LoVo (cell line): ENCODE results near the gene MTURN.
"Not testable (repeated sequence)": the region's sequence is repeated elsewhere in the genome, so short reads cannot be mapped to it uniquely, and the experiment has no call there.

Experiments
- DNase-seq: peaks from one replicate; pipeline ENCODE4 v3.0.0-alpha.2; 2016; ENCODE audit warnings: low spot score

Gene MTURN

DNA sequence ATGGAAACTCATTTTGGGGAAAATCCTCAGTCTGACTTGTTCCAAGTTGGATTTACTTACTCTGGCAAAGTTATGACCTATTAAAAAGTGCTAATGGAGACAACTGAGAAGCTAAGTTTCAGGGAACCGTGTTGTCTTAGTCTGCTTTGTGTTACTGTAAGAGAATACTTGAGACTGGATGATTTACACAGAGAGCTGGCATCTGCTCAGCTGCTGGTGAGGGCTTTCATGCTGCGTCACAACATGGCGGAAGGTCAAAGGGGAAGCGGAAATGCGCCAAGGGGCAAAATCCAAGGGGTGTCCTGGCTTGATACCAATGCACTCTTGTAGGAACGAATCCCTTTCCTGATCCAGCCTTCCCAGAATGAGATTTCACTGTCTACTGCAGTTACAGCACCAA, 46.4 kb downstream of the MTURN start:
- no peak for DNase-seq

DNA sequence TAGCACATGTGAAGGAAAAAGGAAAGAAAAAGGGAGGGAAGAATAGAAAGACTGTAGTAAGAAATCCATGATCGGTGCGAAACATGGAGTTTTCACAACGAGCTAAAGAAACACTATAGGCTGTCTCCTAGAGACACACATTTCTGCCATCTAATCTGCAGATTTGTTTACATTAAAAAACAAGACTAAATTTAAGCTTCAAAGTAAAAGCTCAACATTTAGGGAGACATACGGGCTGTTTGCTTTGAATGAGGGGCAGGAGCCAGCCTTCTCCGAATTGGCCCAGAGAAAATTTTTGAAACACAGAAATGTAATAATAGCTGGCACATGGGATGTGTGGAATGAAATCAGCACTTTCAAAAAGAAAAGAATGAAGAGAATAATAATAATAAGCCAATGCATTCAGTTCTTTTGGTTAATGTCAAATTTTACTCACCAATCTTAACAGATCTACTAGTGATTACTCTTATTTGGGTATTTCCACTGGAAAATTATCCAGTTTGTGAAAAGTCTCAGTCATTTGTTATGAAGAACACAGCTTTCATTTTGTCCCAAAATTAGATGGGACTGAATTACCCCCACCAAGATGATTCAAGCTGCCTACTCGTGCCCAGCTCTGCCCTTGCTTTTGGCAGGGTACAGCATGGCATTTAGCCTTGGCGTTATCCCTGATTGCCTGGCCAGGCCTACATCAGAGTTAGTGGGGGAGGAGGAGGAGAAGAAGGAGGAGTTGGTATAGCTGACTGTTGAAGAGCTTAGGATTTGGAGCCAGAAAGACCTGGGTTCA, 47.1 kb downstream of the MTURN start:
- DNase-seq = no peak

DNA sequence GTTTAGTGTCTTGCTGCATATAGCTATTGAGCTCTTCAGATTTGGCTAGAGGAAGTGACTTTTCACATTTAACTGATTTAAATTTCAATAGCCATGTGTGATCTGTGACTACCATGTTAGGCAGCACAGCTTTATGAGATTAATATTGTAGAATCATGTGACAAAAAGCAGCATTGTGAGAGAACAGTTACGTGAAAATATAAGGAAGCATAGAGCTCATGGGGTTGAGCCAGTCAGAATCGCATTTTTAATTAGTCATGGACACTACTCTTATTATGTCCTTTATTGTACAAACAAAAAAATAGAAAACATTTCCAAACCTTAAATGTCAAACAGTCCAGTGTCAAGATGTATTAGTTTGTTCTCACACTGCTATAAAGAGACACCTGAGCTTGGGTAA, 48.0 kb downstream of the MTURN start:
- DNase-seq = no peak

DNA sequence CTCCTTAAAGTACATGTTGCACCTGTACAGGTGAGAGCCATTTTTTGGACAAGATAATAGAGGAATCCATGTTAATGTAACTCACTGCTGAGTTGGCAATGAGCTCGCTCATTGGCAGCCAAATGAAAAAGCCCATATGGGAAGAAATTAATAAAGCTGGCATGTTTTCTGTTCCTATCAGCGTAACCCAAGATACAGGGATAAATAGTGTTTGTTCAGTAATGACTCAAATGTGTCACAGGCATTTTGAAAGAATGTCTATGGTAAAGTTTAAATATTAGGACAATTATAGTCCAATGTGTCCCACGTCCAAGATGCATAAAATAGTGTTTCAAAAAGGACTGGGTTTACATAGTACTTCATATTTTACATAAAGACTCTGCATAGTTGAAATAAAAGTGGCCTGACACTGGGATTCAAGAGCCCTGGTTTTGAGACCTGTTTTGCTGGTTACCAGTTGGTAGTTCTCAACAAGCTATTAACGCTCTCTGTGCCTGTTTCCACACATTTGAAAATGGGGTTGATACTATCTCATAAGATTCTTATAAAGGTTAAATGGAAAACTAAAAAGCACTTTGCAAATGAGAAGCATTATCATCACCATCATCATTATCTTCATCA, 49.1 kb downstream of the MTURN start:
- DNase-seq = no peak

DNA sequence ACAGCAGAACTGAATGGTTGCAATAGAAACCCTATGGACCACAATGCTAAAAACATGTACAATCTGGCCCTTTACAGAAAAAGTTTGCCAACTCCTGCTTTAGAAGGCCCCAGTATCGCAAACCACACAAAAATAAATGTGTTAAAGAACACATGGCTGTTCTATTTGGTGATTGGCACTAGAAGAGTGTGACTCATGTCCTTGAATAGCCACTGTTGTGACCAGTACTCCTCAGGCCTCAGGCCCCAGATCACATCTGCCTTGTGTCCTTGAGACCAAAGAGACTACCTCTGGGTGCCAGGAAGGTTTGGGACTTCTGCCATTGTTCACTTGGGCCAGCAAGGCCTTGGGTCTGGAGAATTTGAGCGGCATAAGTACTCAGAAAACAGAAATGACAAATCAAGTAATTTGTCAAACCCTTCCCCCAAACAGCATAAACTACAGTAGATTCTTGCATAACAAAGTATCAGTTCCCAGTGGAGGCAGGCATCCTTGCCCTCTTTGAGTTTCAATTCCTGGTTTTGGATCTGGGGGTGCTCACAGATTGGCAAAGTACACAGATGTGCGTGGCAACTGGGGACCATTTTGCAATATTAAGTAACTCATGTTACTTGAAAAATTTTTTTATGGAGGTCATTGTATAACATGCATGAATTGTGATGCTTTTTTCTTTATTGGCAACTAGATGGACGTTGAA, 50.2 kb downstream of the MTURN start:
- DNase-seq = no peak

DNA sequence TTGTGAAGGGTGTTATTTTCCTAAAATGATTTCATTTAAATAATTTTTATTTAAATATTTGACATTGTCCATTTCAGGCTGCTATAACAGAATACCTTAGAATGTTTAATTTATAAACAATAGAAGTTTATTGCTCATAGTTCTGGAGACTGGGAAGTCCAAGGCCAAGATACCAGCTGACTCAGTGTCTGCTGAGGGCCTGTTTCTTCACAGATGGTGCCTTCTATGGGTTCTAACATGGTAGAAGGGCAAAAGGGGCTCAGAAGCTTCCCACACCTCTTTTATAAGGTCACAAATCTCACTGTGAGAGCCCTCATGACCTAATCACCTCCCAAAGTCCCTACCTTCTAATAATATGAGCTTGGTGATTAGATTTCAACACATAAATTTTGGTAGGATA, 50.7 kb downstream of the MTURN start:
- DNase-seq = no peak

DNA sequence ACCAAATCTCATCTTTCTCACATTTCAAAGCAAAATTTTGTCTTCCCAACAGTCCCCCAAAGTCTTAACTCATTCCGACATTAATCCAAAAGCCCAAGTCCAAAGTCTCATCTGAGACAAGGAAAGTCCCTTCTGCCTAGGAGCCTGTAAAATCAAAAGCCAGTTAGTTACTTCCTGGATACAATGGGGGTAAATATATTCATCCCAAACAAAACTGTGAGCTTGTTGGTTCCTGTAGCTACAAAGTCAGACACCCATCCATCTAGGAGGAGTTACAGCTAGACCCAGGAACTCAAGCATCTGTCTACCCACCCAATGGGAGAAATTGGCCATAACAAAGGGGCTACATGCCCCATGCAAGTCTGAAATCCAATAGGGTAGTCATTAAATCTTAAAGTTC, 51.9 kb downstream of the MTURN start:
- DNase-seq = no peak

DNA sequence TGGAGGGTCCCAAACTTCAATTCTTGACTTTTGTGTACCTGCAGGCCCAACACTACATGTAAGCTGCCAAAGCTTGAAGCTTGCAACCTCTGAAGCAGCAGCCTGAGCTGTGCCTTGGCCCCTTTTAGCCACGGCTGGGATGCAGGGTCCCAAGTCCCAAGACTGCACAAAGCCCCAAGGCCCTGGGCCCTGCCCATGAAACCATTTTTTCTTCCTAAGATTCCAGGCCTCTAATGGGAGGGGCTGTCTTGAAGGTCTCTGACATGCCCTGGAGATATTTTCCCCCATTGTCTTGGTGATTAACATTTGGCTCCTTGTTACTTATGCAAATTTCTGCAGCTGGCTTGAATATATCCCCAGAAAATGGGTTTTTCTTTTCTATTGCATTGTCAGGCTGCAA, 52.7 kb downstream of the MTURN start:
- DNase-seq = no peak

DNA sequence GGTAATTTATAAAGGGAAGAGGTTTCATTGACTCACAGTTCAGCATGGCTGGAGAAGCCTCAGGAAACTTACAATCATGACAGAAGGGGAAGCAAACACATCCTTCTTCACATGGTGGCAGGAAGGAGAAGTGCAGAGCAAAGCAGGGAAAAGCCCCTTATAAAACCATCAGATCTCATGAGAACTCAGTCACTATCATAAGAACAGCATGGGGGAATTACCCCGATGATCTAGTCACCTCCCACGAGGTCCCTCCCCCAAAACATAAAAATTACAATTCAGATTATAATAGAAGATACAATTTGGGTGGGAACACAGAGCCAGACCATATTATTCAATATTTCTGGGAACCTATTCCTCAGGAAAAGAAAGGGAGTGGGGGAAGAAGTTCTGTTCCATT, 53.6 kb downstream of the MTURN start:
- not testable (repeated sequence) for DNase-seq

DNA sequence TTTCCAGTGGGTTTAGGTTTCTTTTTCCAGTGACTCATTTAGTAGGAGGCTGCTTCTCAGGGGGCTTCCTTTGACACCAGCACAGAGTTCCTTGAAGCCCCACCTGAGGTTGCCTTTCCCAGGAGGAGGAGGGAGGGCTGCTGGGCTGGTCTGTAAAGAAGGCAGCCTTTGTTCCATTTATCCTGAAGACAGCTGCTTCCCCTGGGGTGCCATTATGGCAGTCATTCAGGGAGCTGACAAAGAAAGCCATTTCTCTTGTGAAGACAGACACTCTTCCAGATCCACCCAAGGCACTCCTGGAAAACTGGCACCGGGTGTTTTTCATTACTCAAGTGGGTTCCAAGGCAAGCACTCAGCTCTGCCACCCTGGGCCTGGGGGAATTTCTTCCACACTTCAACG, 54.0 kb downstream of the MTURN start:
- DNase-seq = no peak

DNA sequence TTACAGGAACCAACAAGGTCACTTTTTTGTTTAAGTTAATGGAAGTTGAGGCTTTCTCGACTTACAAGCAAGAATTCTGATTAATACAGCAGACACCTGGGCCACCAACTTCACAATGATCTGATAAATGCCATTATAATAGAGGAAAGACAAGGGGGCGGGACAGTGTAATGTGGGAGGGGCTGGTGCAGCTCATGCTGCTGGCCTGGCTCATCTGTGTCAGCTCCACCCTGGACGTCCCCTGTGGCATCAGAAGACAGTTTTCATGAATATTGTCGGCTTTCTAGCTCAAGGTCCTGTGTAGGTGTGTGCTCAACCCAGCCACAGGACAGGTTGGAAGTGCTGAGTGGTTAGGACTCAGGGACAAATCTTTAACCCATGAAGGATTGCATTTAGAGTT, 57.0 kb downstream of the MTURN start:
- DNase-seq = no peak

DNA sequence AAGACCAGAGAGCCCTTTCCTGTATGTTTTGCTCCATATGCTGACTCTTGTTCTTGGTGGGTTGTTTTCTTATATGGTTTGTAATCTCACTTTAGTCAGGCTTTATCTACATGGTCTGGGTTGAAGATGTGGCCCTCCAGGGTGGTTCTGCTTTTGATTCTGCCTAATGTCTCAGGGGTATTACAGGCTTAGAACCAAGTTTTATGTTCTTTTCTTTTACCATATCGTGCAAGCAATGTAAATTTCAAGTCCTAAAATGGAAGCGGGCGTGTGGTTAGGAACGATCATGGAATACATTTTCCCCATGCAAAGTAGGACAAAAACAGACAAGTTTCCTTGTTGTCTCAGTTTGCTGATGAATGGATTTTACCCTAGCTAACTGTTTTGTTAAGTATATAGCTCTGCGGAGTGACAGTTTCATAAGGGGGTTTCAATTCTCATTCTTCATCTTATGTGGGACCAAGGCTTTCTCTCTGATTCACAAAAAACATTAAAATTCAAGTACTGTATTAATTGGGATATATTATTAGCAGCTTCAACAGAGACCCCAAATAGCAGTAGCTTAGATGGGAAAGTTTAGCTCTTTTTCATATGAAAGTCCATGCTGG, 58.7 kb downstream of the MTURN start:
- DNase-seq = no peak

DNA sequence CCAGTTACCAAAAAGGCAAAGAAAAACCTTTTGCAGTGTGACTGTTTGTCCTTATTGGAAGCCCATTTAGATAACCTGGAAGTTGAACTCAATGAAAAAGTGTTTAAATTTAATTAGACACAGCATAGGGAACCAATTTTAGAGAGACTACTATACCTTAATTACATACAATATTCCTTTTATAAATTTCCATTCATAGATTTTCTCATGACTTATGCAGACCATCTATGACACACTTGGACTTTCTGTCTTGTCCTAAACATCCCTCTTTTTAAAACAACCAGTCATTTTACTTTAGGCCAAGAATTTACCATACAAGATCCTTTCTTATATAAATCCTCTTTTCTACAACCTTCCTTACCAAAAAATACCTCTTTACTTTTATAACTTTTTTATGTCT, 61.6 kb downstream of the MTURN start:
- DNase-seq = no peak

DNA sequence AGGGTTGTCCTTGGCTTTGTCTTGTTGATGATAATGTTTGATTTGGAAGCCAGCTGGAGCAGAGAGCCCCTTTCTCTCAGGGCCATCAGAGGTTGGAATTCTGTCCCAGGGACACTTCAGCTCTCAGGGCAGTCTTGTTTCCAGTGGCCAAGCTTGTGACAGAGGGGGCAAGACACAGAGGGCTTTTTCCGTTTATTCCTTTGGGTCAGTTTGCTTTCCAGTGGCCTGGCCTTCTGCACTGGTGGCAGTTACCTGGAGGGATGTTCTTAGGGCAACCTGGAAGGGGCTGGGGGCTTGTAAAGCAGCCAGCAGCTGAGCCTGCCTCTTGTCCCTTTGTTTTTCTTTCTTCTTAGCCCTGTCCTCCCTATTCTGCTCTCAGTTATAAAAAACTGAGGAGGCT, 62.7 kb downstream of the MTURN start:
- no peak for DNase-seq

DNA sequence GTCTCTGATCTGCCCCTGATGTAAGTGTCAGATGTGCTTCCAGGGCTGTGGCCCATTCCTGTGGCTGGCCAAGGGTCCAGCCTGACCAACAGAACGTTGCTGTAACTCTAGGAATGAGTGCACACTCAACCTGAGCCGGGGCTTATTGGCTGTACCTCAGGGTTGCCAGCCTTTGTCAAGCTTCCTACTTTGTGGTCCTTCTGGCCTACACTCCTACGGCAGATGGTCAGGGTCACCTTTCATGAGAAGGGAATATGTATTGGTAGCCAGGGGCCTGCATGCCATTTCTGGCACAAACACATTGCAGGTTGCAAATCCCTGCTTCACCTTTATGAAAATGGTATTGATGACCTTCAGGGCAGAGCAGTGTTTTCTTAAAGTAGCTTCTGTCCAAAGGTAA, 64.5 kb downstream of the MTURN start:
- DNase-seq = no peak

DNA sequence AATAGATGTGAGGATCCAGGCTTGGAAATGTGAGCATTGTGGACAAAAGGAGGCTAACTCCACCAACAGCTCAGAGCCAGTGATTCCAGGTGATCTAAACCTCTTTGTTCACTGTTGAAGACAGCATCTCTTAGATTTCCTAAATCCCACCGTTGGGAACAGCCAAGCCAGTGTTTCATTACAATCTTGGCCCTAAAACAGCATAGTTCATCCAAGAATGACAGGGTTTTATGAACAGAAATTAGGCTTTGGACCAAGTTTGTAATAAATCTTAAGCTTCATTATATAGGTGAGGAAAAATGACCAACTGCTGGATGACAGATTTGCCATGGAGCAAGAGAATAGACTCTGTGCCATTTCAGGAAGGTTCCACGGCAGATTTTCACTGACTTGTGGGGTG, 65.8 kb downstream of the MTURN start:
- no peak for DNase-seq

DNA sequence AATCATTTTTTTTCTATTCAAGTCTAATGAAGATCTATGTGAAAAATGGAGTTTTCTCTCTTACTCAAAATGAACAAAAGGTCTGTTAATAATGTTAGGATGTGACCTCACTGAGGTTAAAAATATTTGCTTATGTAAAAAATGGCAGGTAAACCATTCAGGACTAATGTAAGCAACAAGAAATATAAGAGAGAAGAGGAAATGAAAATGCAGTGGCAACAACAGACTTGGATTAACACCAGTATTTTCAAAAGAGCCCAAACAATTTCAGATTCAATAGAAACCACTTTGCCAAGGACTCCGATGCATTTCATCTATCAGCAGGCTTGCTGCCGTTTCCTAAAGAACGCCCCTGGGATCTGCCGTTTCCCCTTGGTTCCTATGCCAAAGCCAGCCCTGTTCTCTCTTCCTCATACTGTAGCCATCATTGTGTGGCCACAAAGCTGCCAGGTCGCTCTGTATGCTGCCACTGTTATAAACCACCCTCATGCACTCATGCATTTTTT, 66.4 kb downstream of the MTURN start:
- no peak for DNase-seq

DNA sequence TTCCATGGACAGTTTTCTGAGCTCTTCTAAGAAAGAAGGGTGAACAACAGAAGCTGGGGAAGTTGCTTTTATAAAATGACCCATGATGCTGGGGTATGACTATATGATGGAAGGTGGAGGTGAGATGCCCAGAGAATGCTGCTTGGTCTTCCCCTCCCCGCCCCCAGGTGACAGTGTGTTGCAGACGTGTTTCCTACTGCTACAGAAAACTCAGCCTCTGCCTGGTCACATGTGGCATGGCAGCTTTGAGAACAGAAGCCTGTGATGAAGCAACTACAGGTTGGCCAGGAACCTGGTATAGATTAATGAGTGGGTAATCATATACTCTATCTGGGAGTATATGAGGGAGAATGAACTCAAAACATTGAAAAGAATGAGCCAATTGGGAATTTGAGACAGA, 67.1 kb downstream of the MTURN start:
- no peak for DNase-seq

DNA sequence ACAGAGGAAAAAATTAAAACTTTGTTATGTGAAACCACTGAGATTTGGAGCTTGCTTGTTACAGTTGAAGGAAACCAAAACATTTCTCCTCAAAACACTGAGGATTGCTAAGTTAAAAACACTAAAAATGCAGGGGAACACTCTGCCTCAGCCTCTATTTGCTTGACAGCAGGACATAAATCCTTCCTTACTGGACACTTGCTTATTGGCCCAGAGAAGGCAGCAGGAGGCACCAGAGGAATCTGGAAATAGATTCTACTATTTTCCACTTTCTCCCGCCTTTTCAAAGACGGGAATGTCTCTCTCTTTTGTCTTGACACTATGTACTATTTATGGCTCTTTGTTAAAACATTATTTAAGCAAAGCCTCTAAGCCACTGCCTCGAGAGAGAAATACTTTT, 67.9 kb downstream of the MTURN start:
- DNase-seq = no peak

DNA sequence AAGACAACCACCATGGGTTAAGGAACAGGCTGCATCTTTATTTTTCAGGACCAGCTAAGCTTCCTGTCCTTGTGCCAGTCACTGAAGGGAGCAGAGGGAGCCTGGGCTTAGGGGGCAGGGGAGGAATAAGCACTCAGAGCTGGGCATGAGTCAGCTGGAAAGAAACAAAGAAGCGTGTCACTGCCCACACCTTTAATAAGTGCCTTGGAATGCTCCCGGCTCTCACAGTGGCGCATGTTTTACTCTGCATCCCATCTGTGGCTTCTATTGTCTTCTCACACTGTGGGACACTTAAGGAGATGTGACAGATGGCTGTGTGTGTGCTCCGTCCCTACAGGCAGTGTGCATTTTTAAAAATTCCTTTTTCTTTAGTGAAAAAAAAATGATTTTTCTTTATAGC, 71.7 kb downstream of the MTURN start:
- peak; percentile 51 for DNase-seq

DNA sequence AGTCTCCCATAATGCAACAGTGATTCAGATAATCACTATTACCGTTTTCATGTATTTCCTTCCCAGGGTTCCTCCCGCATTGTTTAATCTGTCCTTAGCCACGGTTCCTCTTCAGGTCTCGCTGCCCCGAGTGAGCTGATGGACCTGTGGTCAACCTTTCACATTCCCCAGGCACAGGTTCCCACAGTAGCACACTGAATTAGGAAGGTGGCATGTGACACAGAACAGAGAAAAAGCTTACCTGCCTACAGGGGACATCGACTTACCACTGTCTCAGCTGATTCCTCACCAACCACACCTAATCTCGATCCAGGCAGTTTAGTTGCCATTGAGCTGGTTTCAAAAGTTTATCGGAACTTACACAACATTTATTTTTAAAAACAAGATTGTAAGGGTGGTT, 72.2 kb downstream of the MTURN start:
- no peak for DNase-seq

DNA sequence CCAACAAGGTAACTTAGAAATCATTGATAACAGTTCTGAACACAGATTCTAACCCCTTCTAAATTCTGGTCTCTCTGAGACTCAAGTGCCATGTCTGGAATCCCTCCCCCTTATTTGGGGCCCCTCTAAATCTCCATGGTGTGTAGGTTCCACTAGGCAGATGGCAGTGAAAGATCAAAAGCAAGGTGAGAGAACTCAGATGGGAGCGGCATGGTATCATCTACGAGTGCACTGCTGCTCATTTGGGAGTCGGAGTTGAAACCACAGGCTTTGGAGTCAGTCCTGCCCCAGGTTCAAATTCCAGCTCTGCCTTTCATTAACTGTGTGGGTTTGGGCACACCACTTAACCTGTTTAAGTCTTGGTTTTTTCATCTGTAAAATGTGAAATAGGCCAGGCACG, 72.6 kb downstream of the MTURN start:
- no peak for DNase-seq

DNA sequence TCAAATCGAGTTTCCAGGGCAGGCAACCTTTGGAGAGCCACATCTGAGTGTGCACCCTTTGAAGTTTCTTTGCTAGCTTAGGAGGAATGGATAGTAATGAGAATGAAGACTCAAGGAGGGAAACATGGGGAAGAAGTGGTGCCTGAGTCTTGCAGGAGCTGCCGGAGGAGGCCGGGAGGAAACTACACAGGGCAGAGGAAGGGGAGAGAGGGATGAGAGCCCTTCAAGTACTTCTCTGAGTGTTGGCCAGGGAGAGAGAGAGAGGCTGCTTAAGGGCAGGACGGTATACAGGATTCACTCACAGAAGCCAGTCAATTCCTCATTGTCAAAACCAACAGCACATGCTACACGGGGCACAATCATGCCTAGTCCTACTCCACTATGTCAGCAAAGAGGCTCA, 75.2 kb downstream of the MTURN start:
- no peak for DNase-seq
